GM19351 (cell line): ENCODE data around the gene NDRG2.

Source experiments
- ATAC-seq: cut with Tn5 transposase; IDR thresholded peaks from one replicate; pipeline ENCODE4 v1.9.1; 2021; ENCODE audit warnings: mild to moderate bottlenecking, moderate library complexity; ENCODE audit not compliant: unreplicated experiment

NDRG2 gene

GRCh38 chr14:21037156-21037555, 12.3 kb upstream of the NDRG2 start:
- ATAC-seq = no peak

- ATAC-seq = no peak
Observed at GRCh38 chr14:21036751-21037150, 11.9 kb upstream of the NDRG2 start.

- ATAC-seq = no peak
Observed at GRCh38 chr14:21034707-21035106, 9.8 kb upstream of the NDRG2 start, which contains the start of gene RNASE13. Gene RNASE13 (minus strand): TSS chr14:21034807. CDS start chr14:21034288, 519 bp downstream.

GRCh38 chr14:21033133-21033698, 8.4 kb upstream of the NDRG2 start:
- ATAC-seq = no peak

GRCh38 chr14:21032326-21033132, 7.7 kb upstream of the NDRG2 start:
- ATAC-seq = no peak

GRCh38 chr14:21030531-21030930, 5.7 kb upstream of the NDRG2 start:
- no peak for ATAC-seq

GRCh38 chr14:21029917-21030316, 5.1 kb upstream of the NDRG2 start, which contains the start of gene TPPP2:
Gene TPPP2 (plus strand): TSS chr14:21030217. CDS start chr14:21030582, 365 bp downstream.
- no peak for ATAC-seq

- no peak for ATAC-seq
Observed at GRCh38 chr14:21026988-21027315, 2.1 kb upstream of the NDRG2 start.

- no peak for ATAC-seq
Observed at GRCh38 chr14:21026274-21026987, 1.6 kb upstream of the NDRG2 start.

- no peak for ATAC-seq
Observed at GRCh38 chr14:21025371-21026273, 761 bp upstream of the NDRG2 start.

GRCh38 chr14:21023817-21024584, 860 bp downstream of the NDRG2 start:
- ATAC-seq = no peak

GRCh38 chr14:21023174-21023573, 1.7 kb downstream of the NDRG2 start:
- ATAC-seq = no peak

- ATAC-seq = no peak
Observed at GRCh38 chr14:21022686-21023085, 2.2 kb downstream of the NDRG2 start.

- ATAC-seq = no peak
Observed at GRCh38 chr14:21020977-21021545, 3.8 kb downstream of the NDRG2 start.

- no peak for ATAC-seq
Observed at GRCh38 chr14:21019366-21019765, 5.5 kb downstream of the NDRG2 start.

GRCh38 chr14:21018781-21019180, 6.1 kb downstream of the NDRG2 start:
- ATAC-seq = no peak

- no peak for ATAC-seq
Observed at GRCh38 chr14:21018286-21018685, 6.6 kb downstream of the NDRG2 start.

GRCh38 chr14:21017528-21018245, 7.2 kb downstream of the NDRG2 start:
- no peak for ATAC-seq
